Measurements from ENCODE around the gene ANKHD1.
"Not testable (repeated sequence)": the region's sequence is repeated elsewhere in the genome, so short reads cannot be mapped to it uniquely, and the experiment has no call there.

Gene ANKHD1

GRCh38 chr5:140429724-140430123 is 28.1 kb downstream of the ANKHD1 start:
- DNase-seq, result no peak

- no peak for DNase-seq
Measured at GRCh38 chr5:140432212-140432611, 30.6 kb downstream of the ANKHD1 start.

- no peak for DNase-seq
Measured at GRCh38 chr5:140432916-140433315, 31.3 kb downstream of the ANKHD1 start.

- not testable (repeated sequence) for DNase-seq
Measured at GRCh38 chr5:140457368-140457767, 55.7 kb downstream of the ANKHD1 start.

- DNase-seq, result no peak
Measured at GRCh38 chr5:140466981-140467742, 65.5 kb downstream of the ANKHD1 start.

GRCh38 chr5:140468188-140468587 is 66.6 kb downstream of the ANKHD1 start:
- no peak for DNase-seq

- DNase-seq, result no peak
Measured at GRCh38 chr5:140469259-140469658, 67.6 kb downstream of the ANKHD1 start.

GRCh38 chr5:140480310-140481014 is 78.8 kb downstream of the ANKHD1 start:
- no peak for DNase-seq

GRCh38 chr5:140481758-140482157 is 80.1 kb downstream of the ANKHD1 start:
- no peak for DNase-seq

GRCh38 chr5:140483055-140483454 is 81.4 kb downstream of the ANKHD1 start:
- DNase-seq, result no peak

- DNase-seq, result not testable (repeated sequence)
Measured at GRCh38 chr5:140488141-140488540, 86.5 kb downstream of the ANKHD1 start.

- no peak for DNase-seq
Measured at GRCh38 chr5:140488914-140489313, 87.3 kb downstream of the ANKHD1 start.

- DNase-seq, result no peak
Measured at GRCh38 chr5:140497897-140498296, 96.3 kb downstream of the ANKHD1 start.

GRCh38 chr5:140498591-140498990 is 97.0 kb downstream of the ANKHD1 start:
- DNase-seq, result no peak

GRCh38 chr5:140502834-140503233 is 101.2 kb downstream of the ANKHD1 start:
- DNase-seq, result no peak

- no peak for DNase-seq
Measured at GRCh38 chr5:140509898-140510297, 108.3 kb downstream of the ANKHD1 start.

- no peak for DNase-seq
Measured at GRCh38 chr5:140513124-140513523, 111.5 kb downstream of the ANKHD1 start.

GRCh38 chr5:140524003-140524402 is 122.4 kb downstream of the ANKHD1 start:
- no peak for DNase-seq

- no peak for DNase-seq
Measured at GRCh38 chr5:140540227-140540626, 138.6 kb downstream of the ANKHD1 start.

GRCh38 chr5:140542972-140543371 is 141.3 kb downstream of the ANKHD1 start:
- no peak for DNase-seq

GRCh38 chr5:140544986-140545385 is 143.4 kb downstream of the ANKHD1 start:
- no peak for DNase-seq

- no peak for DNase-seq
Measured at GRCh38 chr5:140545606-140546005, 144.0 kb downstream of the ANKHD1 start.

- no peak for DNase-seq
Measured at GRCh38 chr5:140546851-140547507, 145.3 kb downstream of the ANKHD1 start.
